ENCODE results near the gene SPAG8. TPM values are rescaled to one million over a fixed set of nuclear protein-coding genes. Genes with fewer than 3 reads are reported as not detected.

The SPAG8 gene
- total RNA-seq, 2 donors from 2014 or later, result 0.19 to 1.6 TPM

DNA sequence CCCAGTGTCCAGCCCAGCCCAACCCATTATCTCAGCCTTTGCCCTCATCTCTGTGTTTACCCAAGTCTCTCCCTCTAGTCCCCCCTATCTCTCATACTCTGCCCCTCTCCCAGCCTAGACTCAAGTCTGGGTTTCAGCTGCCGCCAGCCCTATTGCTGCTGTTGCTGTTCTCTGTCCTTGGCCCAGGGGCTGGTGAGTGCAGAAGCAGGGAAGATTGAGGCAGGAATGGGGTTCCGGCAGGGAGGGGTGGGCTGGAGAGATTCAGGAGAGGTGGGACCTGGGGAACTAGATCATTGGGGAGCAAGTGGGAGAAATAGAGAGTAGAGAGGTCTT is 17.7 kb upstream of the SPAG8 start:
- Mint-ChIP-seq H3K4me3 (peak overlapping the region; percentile 77), H3K27me3 (no peaks in the 10 kb centered on the region), H3K36me3 (no peaks in the 10 kb centered on the region), H3K9me3 (no peaks in the 10 kb centered on the region), H3K4me1 (ENCODE audit: low read depth in 2 of 2) (peaks cover 15 to 19% of the 10 kb centered on the region in 2 donors), H3K27ac (peak overlapping the region in 1 of 2 donors; percentile 69)
- no peak for DNase-seq (ENCODE audit: low spot score)
- ATAC-seq, result no peak

DNA sequence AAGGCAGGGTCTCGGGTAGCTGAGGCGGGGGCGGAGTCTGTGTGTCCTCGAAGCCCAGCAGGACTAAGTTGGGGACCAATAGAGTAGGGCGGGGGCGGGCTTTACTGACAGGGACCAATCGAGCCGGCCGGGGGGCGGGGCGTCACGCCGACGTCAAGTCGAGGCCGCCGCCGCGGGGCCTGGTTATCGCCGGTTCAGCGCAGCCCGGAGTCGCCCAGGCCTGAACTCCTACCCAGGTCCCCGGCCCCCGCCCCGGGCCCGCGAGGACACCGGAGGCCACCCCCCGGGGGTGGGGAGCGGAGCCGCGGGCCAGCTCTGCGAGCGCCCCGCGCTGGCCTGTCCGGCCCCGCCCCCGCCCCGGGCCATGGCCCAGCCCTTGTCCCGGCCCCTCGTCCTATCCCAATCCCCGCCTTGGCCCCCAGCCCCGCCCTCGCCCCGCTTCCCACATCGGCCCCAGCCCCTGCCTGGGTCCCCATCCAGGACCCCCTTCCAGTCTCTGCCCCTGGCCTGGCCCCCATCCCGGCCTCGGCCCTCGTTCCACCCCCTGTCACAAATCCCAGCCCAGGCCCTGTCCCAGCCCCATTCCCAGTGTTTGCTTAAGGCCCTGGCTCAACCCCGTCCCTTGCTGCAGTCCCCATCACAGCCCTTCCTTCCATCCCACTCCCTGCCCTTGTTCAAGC is 17.2 kb upstream of the SPAG8 start, which contains the start of gene TMEM8B:
Gene TMEM8B, plus strand, starts transcription at position 145 of the 680 bp plus-strand sequence. Its CDS starts 220 bp downstream, at position 365.
- H3K4me1 Mint-ChIP-seq (ENCODE audit: low read depth in 2 of 2), result peaks cover 15 to 19% of the 10 kb centered on the region in 2 donors
- no peaks in the 10 kb centered on the region for H3K36me3 Mint-ChIP-seq
- peak; percentile 96 for ATAC-seq
- H3K27ac Mint-ChIP-seq, result peak within 1 kb of the TSS; percentile 60 to 69
- peak within 1 kb of the TSS; percentile 97 for H3K4me3 Mint-ChIP-seq
- no peaks in the 10 kb centered on the region for H3K9me3 Mint-ChIP-seq
- DNase-seq (ENCODE audit: low spot score), result peak; percentile 90
- no peaks in the 10 kb centered on the region for H3K27me3 Mint-ChIP-seq

DNA sequence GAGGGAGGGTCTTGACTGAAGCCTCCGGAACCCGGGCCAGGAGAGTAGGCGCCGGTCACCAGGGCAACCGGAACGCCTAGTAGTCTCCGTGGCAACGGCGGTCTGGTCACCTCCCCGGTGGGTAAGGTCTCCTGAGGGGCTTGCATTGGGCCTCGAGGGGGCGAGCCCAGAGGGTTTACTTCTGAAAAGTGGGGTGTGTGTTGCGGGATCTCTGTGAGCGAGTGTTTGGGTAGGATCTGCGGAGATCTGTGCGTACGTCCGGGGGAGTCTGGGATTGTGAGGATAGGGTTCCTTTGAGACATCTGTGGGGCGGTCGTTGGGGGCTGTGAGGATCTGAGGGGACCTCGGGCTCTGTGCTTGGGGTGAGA is 16.6 kb upstream of the SPAG8 start, which contains the start of gene FAM221B:
Gene FAM221B, minus strand, starts transcription at position 17 of the 368 bp plus-strand sequence. CDS start 2,571 bp downstream, outside the sequence.
- Mint-ChIP-seq H3K9me3 (no peaks in the 10 kb centered on the region), H3K36me3 (no peaks in the 10 kb centered on the region)

DNA sequence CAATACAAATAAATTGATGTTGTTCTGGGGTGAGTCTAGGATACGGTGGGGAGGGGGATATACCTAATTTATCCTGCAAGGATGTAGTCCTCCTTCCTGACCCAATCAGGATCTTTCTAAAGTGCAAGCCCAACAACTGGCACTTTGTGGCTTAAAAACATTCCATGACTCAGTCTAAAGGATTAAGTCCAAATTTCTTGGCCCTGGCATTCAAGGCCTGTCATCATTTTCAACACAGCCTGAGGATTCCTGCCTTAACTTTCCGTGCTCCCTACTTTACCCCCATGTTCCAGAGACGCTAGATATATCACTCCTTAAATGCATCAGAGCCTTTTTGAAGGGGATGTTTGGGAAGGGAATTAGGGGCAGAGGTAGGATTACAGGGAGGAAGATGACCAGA is 15.4 kb upstream of the SPAG8 start:
- Mint-ChIP-seq H3K36me3 (no peaks in the 10 kb centered on the region), H3K27me3 (no peaks in the 10 kb centered on the region), H3K9me3 (no peaks in the 10 kb centered on the region), H3K4me1 (ENCODE audit: low read depth in 2 of 2) (peaks cover 15 to 19% of the 10 kb centered on the region in 2 donors), H3K27ac (no peak overlapping the region), H3K4me3 (peak overlapping the region; percentile 97)
- no peak for ATAC-seq
- DNase-seq (ENCODE audit: low spot score), result no peak

More for the DNA sequence above, 16.6 kb upstream of the SPAG8 start, which contains the start of gene FAM221B:
- ATAC-seq, result peak; percentile 3 to 25
- Mint-ChIP-seq H3K27me3 (no peaks in the 10 kb centered on the region), H3K4me1 (ENCODE audit: low read depth in 2 of 2) (peaks cover 15 to 19% of the 10 kb centered on the region in 2 donors), H3K27ac (peak within 1 kb of the TSS; percentile 60 to 69), H3K4me3 (peak within 1 kb of the TSS; percentile 97)
- no peak for DNase-seq (ENCODE audit: low spot score)

DNA sequence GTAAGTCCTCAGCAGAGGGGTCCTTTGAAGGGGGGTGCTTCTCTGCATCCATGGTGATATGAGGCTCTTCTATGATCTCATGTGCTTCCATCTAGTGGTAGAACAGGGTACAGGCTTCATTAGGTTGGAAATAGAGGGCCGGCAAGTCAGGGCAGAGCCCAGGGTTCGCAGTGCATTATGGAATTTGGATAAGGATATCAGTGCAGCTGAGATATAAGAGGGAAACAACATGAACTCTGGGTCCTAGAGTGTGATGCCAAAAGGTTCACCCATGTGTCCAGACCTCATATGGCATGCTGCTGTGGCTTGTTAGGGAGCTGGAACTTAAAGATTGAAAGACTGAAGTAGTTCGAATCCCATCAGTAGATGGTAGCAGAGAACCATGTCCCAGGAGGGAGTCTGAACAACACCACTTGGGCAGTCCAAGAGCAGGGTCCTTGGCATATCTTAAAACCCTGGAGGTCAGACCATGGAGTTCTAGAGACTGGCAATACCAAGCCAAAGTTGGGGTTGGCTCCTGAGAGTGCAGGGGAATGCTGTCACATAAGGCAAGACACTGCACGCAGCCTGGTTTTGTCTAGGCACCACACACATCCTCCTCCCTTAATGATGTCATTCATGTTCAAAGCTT is 14.1 kb upstream of the SPAG8 start:
- Mint-ChIP-seq H3K27ac (no peak overlapping the region), H3K36me3 (no peaks in the 10 kb centered on the region), H3K4me3 (no peak overlapping the region)

DNA sequence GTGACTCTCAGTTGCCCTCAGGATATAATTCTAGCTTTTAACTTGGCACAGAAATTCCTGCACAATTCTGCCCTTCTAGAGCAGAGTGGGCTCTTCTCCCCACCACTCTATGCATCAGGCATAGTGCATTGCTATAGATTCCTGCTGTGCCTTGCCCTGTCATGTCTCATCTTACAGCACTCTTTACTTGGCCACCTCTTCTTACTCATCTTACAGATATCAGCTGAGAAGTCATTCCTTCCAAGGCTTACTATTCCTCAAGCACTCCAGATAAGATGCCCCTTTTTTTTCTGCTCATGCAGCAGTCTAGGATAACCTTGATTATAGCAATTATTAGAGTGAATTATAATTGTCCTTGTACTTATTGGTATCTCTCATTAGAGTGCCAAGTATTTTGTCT is 10.9 kb upstream of the SPAG8 start:
- DNase-seq (ENCODE audit: low spot score) (no peak), ATAC-seq (no peak)
- Mint-ChIP-seq H3K4me3 (no peak overlapping the region), H3K27me3 (no peaks in the 10 kb centered on the region), H3K36me3 (no peaks in the 10 kb centered on the region), H3K27ac (no peak overlapping the region), H3K9me3 (no peaks in the 10 kb centered on the region), H3K4me1 (ENCODE audit: low read depth in 2 of 2) (peaks cover 0 to 4% of the 10 kb centered on the region in 2 donors)

More for the DNA sequence above, 14.1 kb upstream of the SPAG8 start:
- peaks cover 15 to 19% of the 10 kb centered on the region in 2 donors for H3K4me1 Mint-ChIP-seq (ENCODE audit: low read depth in 2 of 2)
- ATAC-seq (no peak), DNase-seq (ENCODE audit: low spot score) (no peak)
- H3K27me3 Mint-ChIP-seq, result no peaks in the 10 kb centered on the region
- no peaks in the 10 kb centered on the region for H3K9me3 Mint-ChIP-seq

DNA sequence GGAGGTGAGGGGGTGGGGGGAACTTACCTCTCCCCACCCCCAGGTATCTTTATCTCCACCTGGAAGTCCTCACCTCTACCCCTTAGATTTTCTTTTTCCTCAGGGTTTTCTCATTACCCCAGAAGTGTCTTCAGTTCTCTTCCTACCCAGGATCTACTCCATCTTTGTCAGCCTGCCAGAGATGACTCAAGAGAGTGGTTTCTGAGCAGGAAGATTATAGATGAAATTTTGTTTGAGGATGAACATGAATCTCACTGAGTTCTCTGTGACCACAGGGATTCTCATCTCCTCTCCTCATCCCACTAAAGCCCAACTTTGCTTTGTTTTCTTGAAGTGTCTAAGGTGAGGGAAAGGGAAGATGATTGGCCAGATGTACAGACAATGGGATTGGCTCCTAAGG is 8.0 kb upstream of the SPAG8 start:
- DNase-seq (ENCODE audit: low spot score), result no peak
- ATAC-seq, result no peak
- no peaks in the 10 kb centered on the region for H3K27me3 Mint-ChIP-seq
- H3K9me3 Mint-ChIP-seq, result no peaks in the 10 kb centered on the region
- H3K4me1 Mint-ChIP-seq (ENCODE audit: low read depth in 2 of 2), result peaks cover 4 to 6% of the 10 kb centered on the region in 2 donors
- no peak overlapping the region for H3K4me3 Mint-ChIP-seq
- H3K36me3 Mint-ChIP-seq, result no peaks in the 10 kb centered on the region
- no peak overlapping the region for H3K27ac Mint-ChIP-seq

DNA sequence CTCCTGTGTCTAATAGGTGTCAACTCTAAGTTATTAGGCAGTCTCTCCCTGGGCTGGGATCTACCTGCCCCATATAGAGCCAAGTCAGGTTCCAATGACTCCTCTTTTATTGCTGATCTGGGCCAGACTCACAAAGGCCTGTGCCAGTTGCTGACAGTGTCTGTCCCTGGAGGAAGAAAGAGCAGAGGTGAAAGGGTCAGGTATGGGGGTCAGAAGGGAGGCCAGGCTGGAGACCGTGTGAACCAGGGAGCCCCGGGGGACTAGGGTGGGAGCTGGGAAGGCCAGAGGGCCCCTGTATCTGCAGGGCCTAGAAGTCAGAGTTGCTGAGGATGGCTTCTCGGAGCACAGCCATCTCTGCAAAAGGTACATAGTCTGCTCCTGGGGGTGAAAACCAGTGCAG is 6.3 kb upstream of the SPAG8 start:
- H3K4me1 Mint-ChIP-seq (ENCODE audit: low read depth in 2 of 2), result peaks cover 13 to 14% of the 10 kb centered on the region in 2 donors
- no peaks in the 10 kb centered on the region for H3K27me3 Mint-ChIP-seq
- H3K27ac Mint-ChIP-seq, result no peak overlapping the region
- no peaks in the 10 kb centered on the region for H3K9me3 Mint-ChIP-seq
- DNase-seq (ENCODE audit: low spot score) (no peak), ATAC-seq (no peak)
- no peaks in the 10 kb centered on the region for H3K36me3 Mint-ChIP-seq
- H3K4me3 Mint-ChIP-seq, result no peak overlapping the region

DNA sequence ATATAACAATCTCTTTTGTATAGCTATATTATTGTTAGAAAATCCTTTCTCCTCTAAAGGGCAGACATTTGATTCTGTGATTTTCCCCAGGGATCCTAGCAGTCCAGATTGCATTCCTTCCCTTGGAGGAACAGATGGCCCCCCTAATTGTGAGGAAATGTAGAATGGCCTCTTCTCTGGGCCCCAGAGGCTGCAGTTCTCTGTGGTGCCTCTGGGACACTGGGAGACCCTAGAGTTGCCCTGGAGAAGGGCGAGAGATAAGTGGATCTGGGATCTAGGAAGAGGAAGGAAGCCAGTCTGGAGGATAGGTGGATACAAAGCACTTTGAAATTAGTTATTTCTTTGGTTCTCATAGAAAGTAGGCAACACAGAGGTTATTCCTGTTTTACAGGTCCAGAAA is 4.6 kb upstream of the SPAG8 start:
- no peak for DNase-seq (ENCODE audit: low spot score)
- Mint-ChIP-seq H3K27ac (peak overlapping the region in 1 of 2 donors; percentile 90), H3K9me3 (no peaks in the 10 kb centered on the region), H3K4me1 (ENCODE audit: low read depth in 2 of 2) (peaks cover 27% of the 10 kb centered on the region in 2 donors), H3K36me3 (no peaks in the 10 kb centered on the region), H3K27me3 (no peaks in the 10 kb centered on the region), H3K4me3 (peak overlapping the region; percentile 87)
- no peak for ATAC-seq

DNA sequence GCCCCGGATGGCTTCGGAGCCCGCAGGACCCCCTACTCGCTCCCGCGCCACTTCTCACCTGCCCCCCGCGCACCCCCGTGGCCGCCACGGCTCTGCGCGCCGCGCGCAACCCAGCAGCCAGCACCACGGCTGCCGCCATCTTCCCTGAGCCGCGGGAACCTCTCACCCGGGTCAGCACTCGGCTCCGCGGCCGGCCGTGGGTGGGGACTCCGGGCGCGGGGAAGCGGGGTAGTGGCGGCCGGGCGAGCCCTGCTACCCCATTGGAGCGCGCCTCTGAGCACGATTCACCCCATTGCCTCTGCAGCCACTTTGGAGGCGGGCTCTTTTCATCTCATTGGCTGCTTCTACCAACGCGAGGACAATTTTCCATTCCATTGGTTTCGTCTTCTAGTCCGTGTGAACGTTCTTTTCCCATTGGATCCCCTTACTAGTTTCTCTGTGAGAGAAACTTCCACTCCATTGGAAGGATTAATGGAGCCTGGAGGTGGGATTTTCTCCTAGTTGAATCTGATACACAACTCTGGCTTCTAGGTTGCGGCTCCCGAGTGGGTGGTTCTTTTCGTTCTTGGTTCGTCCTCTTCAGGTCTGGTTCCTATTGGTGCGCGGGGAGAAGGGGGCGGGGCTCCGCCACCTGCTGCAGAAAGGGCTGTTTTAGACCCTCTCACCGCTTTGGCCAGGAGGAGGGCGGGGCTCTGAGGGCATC is 2.9 kb upstream of the SPAG8 start, which contains the start of gene HINT2:
Gene HINT2, minus strand, starts transcription at position 202 of the 703 bp plus-strand sequence. Its CDS starts 63 bp downstream, at position 139.
- no peaks in the 10 kb centered on the region for H3K36me3 Mint-ChIP-seq
- ATAC-seq, result peak; percentile 92 to 93
- H3K9me3 Mint-ChIP-seq, result no peaks in the 10 kb centered on the region
- peaks cover 29 to 33% of the 10 kb centered on the region in 2 donors for H3K4me1 Mint-ChIP-seq (ENCODE audit: low read depth in 2 of 2)
- peak within 1 kb of the TSS; percentile 87 for H3K4me3 Mint-ChIP-seq
- H3K27me3 Mint-ChIP-seq, result no peaks in the 10 kb centered on the region
- peak within 1 kb of the TSS; percentile 68 to 90 for H3K27ac Mint-ChIP-seq
- peak; percentile 99 for DNase-seq (ENCODE audit: low spot score)

DNA sequence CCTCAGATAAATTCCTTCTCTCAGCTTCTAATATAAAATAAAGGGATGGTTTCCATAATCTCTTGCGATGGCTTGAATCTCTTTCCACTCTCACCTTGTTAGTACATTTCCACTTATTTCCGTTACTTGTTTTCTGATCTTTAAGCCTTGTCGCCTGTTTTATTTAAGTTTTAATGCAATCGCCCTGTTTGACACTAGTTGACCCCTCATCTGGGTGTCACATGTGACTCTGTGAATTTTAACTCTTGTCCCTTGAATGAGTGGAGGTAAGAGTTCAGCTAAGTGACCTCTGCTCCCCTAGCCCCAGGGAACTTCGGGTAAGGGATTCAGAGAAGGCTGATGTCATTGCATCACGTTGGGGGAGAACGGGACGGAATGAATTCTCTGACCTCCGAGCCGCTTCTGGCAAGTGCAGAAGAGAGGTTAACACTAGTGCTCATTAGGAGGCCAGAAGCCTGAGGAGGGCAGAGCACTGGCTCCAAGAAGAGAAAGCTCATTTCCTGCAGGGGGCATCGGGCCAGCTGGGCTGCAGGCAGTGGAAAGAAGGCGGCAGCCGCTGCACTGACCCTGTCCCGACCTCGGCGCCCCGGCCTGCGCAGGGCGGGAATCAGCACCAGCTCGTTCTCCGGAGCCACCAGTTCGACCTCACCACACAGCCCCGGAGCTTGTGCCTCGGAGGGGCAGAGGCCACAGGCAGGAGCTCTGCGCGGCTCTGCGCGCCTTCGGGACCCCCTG is 2.2 kb upstream of the SPAG8 start:
- Mint-ChIP-seq H3K4me3 (peak overlapping the region; percentile 87), H3K9me3 (no peaks in the 10 kb centered on the region), H3K36me3 (no peaks in the 10 kb centered on the region), H3K4me1 (ENCODE audit: low read depth in 2 of 2) (peaks cover 29 to 33% of the 10 kb centered on the region in 2 donors), H3K27me3 (no peaks in the 10 kb centered on the region), H3K27ac (peak overlapping the region; percentile 68 to 90)
- DNase-seq (ENCODE audit: low spot score) (peak; percentile 65), ATAC-seq (peak; percentile 40 to 41)

DNA sequence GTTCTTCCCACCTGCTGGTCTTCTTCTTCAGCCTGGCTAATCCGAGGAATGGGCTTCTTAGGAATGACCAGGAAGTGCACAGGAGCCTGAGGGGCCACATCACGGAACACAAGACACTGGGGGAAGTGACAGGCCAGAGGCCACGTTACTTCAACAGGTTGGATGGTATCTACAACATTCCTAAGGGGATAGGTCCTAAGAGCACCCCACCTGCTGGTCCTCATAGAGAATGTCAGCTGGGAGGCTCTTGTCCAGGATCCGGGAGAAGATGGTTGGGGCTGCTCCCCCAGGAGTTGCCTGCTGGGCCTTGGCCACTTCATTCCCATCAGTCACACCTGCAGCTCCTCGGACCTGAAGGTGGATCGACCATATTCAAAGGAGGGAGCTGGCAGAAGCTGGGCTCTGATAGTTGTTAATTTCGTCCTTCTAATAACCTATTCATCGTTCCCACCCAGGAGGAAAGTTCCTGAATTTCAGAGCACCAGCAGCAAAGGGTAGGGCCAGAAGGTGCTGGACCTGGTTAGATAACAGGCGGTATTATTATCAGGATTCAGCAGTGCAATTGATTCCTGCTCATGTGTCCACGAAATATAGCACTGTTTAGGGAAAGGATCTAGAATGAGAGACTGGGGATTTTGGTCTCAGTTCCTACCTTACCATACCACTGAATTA is 1.5 kb upstream of the SPAG8 start:
- DNase-seq (ENCODE audit: low spot score) (no peak), ATAC-seq (no peak)
- Mint-ChIP-seq H3K4me3 (peak overlapping the region; percentile 87), H3K36me3 (no peaks in the 10 kb centered on the region), H3K27me3 (no peaks in the 10 kb centered on the region), H3K9me3 (no peaks in the 10 kb centered on the region), H3K27ac (peak overlapping the region; percentile 68 to 90), H3K4me1 (ENCODE audit: low read depth in 2 of 2) (peaks cover 29 to 33% of the 10 kb centered on the region in 2 donors)
